Right cardiac atrium (tissue), 5 donors: Measurements from ENCODE around the gene FGF14. TPM values are rescaled to one million over a fixed set of nuclear protein-coding genes. Genes with fewer than 3 reads are reported as not detected.

Source experiments
- ATAC-seq, 2 donors: fragments of 200-7000 bp; cut with Tn5 transposase; one replicate each; pipeline versions ENCODE4 v1.8.0 to v1.9.1; 2020; ENCODE audit warnings: moderate library complexity in 2 of 2, mild to moderate bottlenecking in 1 of 2
- DNase-seq, 3 donors: peaks; one replicate each; pipeline ENCODE4 v3.0.0-alpha.2; 2020
- H3K27ac ChIP-seq: one replicate; pipeline ENCODE4 v1.5.1; 2013; ENCODE audit warnings: mild to moderate bottlenecking, low read length, control low read depth, moderate library complexity
- H3K27me3 ChIP-seq: one replicate; pipeline ENCODE4 v1.6.1; 2013; ENCODE audit not compliant: control insufficient read depth, insufficient read depth
- H3K4me1 ChIP-seq: one replicate; pipeline ENCODE4 v1.6.1; 2013; ENCODE audit warnings: low read length; ENCODE audit not compliant: control insufficient read depth, insufficient read depth
- H3K4me3 ChIP-seq: one replicate; pipeline ENCODE4 v1.5.1; 2013; ENCODE audit warnings: low read length, control low read depth
- H3K9me3 ChIP-seq: one replicate; pipeline ENCODE4 v1.6.1; 2013; ENCODE audit warnings: low read length; ENCODE audit not compliant: control insufficient read depth
- WGBS: extraction: QIAGEN DNeasy Blood & Tissue Kit; methylation state at CpG from one replicate; pipeline ENCODE4 v1.1.7; 2013; 5-methylcytosine and 5-hydroxymethylcytosine counted together
- intact Hi-C, 4 donors: fragments of 100-400 bp; cut with DNase I; formaldehyde crosslinking; loops; one replicate each; pipeline versions ENCODE4 v1.11.0 to v1.14.0; 2022 to 2023
- long read RNA-seq, 4 donors: library from polyadenylated mRNA; unstranded; transcript quantifications; one replicate each; pipeline ENCODE4 v2.0.0, GENCODE V29; 2020 to 2021
- polyA plus RNA-seq: library from polyadenylated mRNA; stranded (reverse); fragments of 200-250 nt; gene quantifications from one replicate; pipeline ENCODE4 v1.2.3, GENCODE V29; 2013
- total RNA-seq, 4 donors: library from RNA; stranded (reverse); fragmentation: NEBNext Ultra II Directional; extraction: Animal tissue kit (Norgen Biotek cat#: 25700); gene quantifications; one replicate each; pipeline ENCODE4 v1.2.1, GENCODE V29; 2021
- donor health status: healthy with polysubstance abuse.
- donor health status: DM: no; HTN: yes; CAD: no.
- donor health status: DM: no; HTN: no; CAD: no.
- donor health status: DM: no; HTN: yes; CAD: no; lungs with severe emphysema.
- donor health status: DM: yes; HTN: yes; CAD: no.

FGF14 gene
- total RNA-seq (1 to 10 TPM; 1.9 to 4.9 (median 3.7) TPM), polyA plus RNA-seq (0.54 TPM)
- long read RNA-seq, donor 1, partial matches to known transcripts = 0 of 1 reads
- long read RNA-seq, donor 1, other reads (novel, unspliced or antisense) = 1 of 1 reads
- long read RNA-seq, donor 2, partial matches to known transcripts = 1 of 1 reads
- long read RNA-seq, donor 2, other reads (novel, unspliced or antisense) = 0 of 1 reads
- long read RNA-seq, donor 3, partial matches to known transcripts = 3 of 4 reads
- long read RNA-seq, donor 3, other reads (novel, unspliced or antisense) = 1 of 4 reads
- long read RNA-seq, donor 4 = 0 reads

GRCh38 chr13:102401766-102402165 is at the start of gene FGF14:
Gene FGF14 (minus strand): TSS chr13:102402048.
- Histone ChIP-seq H3K9me3 (no peaks in the 10 kb centered on the region), H3K4me3 (peak within 1 kb of the TSS; percentile 68), H3K27ac (no peak within 1 kb of the TSS), H3K4me1 (no peaks in the 10 kb centered on the region), H3K27me3 (no peaks in the 10 kb centered on the region)
- no peak for DNase-seq
- ATAC-seq = peak in 1 of 2 donors; percentile 17
- 10% methylated on average over 6 of the region's 6 CpGs for WGBS
- intact Hi-C loops = no loop called here

- H3K4me1 ChIP-seq = no peaks in the 10 kb centered on the region
- H3K4me3 ChIP-seq = no peak overlapping the region
- ATAC-seq (no peak), DNase-seq (no peak)
- H3K27me3 ChIP-seq = no peaks in the 10 kb centered on the region
- H3K9me3 ChIP-seq = no peaks in the 10 kb centered on the region
- intact Hi-C loops = no loop called here
- WGBS = 79% methylated on average over 1 of the region's 1 CpG
- no peak overlapping the region for H3K27ac ChIP-seq
These were observed 41.4 kb upstream of the FGF14 start for GRCh38 chr13:102443249-102443648.

- no peak overlapping the region for H3K27ac ChIP-seq
- H3K27me3 ChIP-seq = no peaks in the 10 kb centered on the region
- intact Hi-C loops = no loop called here
- no peaks in the 10 kb centered on the region for H3K9me3 ChIP-seq
- no peak overlapping the region for H3K4me3 ChIP-seq
- ATAC-seq (no peak), DNase-seq (no peak)
- no peaks in the 10 kb centered on the region for H3K4me1 ChIP-seq
These were observed 39.2 kb upstream of the FGF14 start for GRCh38 chr13:102441085-102441484.

- WGBS = 53% methylated on average over 2 of the region's 2 CpGs
- H3K27me3 ChIP-seq = no peaks in the 10 kb centered on the region
- no peak for DNase-seq
- H3K4me1 ChIP-seq = no peaks in the 10 kb centered on the region
- H3K4me3 ChIP-seq = no peak overlapping the region
- H3K27ac ChIP-seq = no peak overlapping the region
- no peaks in the 10 kb centered on the region for H3K9me3 ChIP-seq
- ATAC-seq = no peak
- intact Hi-C loops = no loop called here
These were observed 38.5 kb upstream of the FGF14 start for GRCh38 chr13:102440259-102440936.

- Histone ChIP-seq H3K27ac (no peak overlapping the region), H3K9me3 (peaks cover 2% of the 10 kb centered on the region), H3K4me3 (no peak overlapping the region), H3K4me1 (no peaks in the 10 kb centered on the region), H3K27me3 (no peaks in the 10 kb centered on the region)
- intact Hi-C loops = no loop called here
- whole genome bisulfite sequencing = 67% methylated on average over 2 of the region's 2 CpGs
- no peak for DNase-seq
- no peak for ATAC-seq
These were observed 20.8 kb upstream of the FGF14 start for GRCh38 chr13:102422690-102423089.

- Histone ChIP-seq H3K4me3 (no peak overlapping the region), H3K27ac (no peak overlapping the region), H3K27me3 (peaks cover 2% of the 10 kb centered on the region), H3K4me1 (no peaks in the 10 kb centered on the region), H3K9me3 (no peaks in the 10 kb centered on the region)
- ATAC-seq = no peak
- DNase-seq = no peak
- 58% methylated on average over 3 of the region's 3 CpGs for WGBS
- intact Hi-C loops = no loop called here
These were observed 3.8 kb upstream of the FGF14 start for GRCh38 chr13:102405499-102406100.

GRCh38 chr13:102402290-102402689 is 442 bp upstream of the FGF14 start:
- Histone ChIP-seq H3K9me3 (no peaks in the 10 kb centered on the region), H3K27ac (no peak overlapping the region), H3K27me3 (no peaks in the 10 kb centered on the region), H3K4me3 (peak overlapping the region; percentile 68), H3K4me1 (no peaks in the 10 kb centered on the region)
- WGBS = 2% methylated on average over 14 of the region's 14 CpGs
- intact Hi-C loops = no loop called here
- DNase-seq (peak; percentile 50 to 71 (median 64)), ATAC-seq (peak; percentile 85 to 90)

- ATAC-seq (peak; percentile 5), DNase-seq (peak in 1 of 3 donors; percentile 32)
- intact Hi-C loops = no loop called here
- no peaks in the 10 kb centered on the region for H3K9me3 ChIP-seq
- H3K27ac ChIP-seq = no peak overlapping the region
- H3K27me3 ChIP-seq = no peaks in the 10 kb centered on the region
- WGBS = 10% methylated on average over 7 of the region's 7 CpGs
- H3K4me3 ChIP-seq = peak overlapping the region; percentile 68
- no peaks in the 10 kb centered on the region for H3K4me1 ChIP-seq
These were observed 583 bp downstream of the FGF14 start for GRCh38 chr13:102401265-102401664.

GRCh38 chr13:102400675-102401145 is 1.1 kb downstream of the FGF14 start:
- no peaks in the 10 kb centered on the region for H3K9me3 ChIP-seq
- intact Hi-C loops = no loop called here
- ATAC-seq = peak; percentile 70 to 78
- peak; percentile 38 to 66 (median 57) for DNase-seq
- H3K4me1 ChIP-seq = no peaks in the 10 kb centered on the region
- H3K27me3 ChIP-seq = no peaks in the 10 kb centered on the region
- under 1% methylated on average over 24 of the region's 24 CpGs for WGBS
- peak overlapping the region; percentile 68 for H3K4me3 ChIP-seq
- no peak overlapping the region for H3K27ac ChIP-seq

GRCh38 chr13:102399791-102400674 is 1.8 kb downstream of the FGF14 start:
- H3K4me1 ChIP-seq = no peaks in the 10 kb centered on the region
- H3K4me3 ChIP-seq = peak overlapping the region; percentile 68
- H3K27me3 ChIP-seq = no peaks in the 10 kb centered on the region
- WGBS = 1% methylated on average over 58 of the region's 58 CpGs
- DNase-seq (peak; percentile 24 to 74 (median 69)), ATAC-seq (peak; percentile 68 to 75)
- no peaks in the 10 kb centered on the region for H3K9me3 ChIP-seq
- H3K27ac ChIP-seq = no peak overlapping the region
- intact Hi-C loops = loop anchor here in 1 of 4 donors (10.0 kb wide), 1 partner anchor 85 kb away; no protein-coding TSS in a partner anchor
